HG03558 (cell line): Measurements from ENCODE around the gene NETO2.
"Not testable (repeated sequence)": the region's sequence is repeated elsewhere in the genome, so short reads cannot be mapped to it uniquely, and the experiment has no call there.

ENCODE experiments used
- ATAC-seq: cut with Tn5 transposase; IDR thresholded peaks from one replicate; pipeline ENCODE4 v1.9.1; 2021; ENCODE audit warnings: moderate number of reproducible peaks; ENCODE audit not compliant: unreplicated experiment; ENCODE audit errors: extremely low read depth

The NETO2 gene

DNA sequence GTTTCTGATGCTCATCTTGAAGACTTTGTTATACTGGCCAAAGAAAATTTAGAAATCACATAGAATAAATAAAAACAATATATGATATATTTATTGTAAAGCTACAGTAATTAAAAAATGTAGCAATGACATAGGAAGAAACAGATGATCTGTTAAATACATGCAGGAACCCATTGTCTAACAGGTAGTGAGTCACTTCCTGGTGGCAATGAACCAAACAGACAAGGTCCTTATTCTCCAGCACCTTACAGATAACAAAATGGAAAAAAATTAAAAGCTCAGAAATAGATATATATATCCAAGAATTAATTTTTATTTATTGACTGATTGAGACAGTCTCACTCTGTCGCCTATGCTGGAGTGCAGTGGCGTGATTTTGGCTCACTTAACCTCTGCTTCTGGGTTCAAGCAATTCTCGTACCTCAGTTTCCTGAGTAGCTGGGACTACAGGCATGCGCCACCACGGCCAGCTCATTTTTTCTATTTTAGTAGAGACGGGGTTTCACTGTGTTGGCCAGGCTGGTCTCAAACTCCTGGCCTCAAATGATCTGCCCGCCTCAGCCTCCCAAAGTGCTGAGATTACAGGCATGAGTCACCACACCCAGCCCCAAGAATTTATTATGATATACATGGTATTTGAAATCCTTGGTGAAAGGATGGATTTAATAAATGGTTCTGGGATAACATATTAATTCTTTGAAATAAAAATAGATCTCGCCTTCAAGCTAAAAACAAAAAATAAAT is 7.5 kb downstream of the NETO2 start:
- ATAC-seq, result no peak

DNA sequence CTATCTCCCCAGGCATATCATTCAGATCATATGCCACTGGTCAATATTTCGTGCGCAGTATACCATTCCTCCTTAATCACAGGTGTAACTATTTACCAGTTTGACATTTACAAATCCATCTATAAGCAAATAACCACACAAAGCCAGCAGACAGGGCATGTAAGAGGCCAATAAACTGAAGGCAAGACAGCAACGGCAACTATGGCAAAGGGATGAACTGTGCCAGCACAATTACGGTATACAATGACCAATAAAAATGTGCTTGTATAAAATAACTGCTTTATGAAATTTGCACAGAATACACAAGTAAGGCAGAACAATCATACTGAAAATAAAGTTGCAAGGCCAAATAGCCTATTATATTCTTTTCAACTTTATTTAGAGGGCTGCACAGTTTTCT is 9.2 kb downstream of the NETO2 start:
- no peak for ATAC-seq

DNA sequence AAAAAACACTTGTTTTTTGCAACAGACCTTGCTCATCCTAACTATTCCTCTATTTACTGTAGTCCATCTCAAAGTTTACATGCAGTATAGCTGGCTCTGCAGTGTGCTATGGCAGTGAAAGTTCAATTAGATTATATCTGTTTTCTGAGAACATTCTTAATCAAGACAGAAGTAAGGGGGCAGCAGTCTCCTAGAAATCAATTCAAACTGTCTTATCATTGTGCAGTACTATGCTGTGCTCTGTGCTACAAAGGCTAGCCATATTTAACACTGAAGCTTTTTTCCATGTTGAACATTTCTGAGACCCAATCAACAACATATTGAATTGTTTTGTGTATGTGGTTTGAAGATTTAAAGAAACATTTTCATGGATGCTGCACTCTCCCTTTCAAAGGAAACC is 11.4 kb downstream of the NETO2 start:
- no peak for ATAC-seq

DNA sequence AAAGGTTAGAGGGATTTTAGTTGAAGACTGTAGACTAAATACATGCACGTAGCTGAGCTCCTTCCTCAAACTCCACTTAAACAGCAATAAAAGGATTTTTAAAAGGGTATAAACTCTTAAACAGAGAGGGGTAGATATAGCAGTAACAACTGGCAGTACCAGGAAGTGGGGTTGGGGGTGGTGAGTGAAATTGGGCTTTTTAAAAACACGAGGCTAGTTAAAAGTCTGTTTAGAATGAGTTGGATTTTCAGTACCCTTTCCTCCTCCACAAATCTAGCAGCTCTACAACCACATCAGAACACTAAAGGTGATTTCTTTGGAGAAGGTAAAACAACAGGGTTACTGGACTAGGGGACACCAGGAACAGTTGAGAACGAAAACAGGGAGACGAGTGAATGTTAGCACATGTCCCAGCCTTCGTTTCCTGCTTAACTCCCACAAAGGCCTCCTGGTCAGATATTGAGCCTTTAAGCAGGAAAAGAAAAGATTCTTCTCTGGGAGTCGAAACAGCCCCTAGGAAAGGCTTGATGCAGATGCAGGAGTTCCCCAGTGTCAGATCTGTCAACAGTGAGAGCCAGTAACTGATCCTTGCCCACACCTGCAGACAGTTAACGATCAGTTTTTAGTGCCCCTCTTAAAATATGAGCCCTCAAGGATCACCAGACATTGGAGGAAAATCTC is 13.8 kb downstream of the NETO2 start:
- ATAC-seq, result no peak

DNA sequence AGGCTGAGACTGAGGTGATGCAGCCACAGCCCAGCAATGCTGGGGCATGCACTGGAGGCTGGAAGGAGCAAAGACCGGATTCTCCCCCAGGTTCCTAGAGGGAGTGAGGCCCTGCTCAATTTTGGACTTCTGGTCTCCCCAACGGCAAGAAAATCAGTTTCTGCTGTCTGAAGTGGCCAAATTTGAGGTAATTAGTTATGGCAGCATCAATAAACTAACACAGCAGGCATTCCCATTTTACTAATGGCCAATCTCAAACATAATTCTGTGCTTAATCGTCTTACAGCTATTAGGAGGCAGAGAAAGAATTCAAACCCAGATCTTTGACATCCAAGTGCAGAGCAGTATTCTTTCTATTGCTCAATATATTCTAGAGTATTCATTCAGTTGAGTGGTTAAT is 16.2 kb downstream of the NETO2 start:
- no peak for ATAC-seq

DNA sequence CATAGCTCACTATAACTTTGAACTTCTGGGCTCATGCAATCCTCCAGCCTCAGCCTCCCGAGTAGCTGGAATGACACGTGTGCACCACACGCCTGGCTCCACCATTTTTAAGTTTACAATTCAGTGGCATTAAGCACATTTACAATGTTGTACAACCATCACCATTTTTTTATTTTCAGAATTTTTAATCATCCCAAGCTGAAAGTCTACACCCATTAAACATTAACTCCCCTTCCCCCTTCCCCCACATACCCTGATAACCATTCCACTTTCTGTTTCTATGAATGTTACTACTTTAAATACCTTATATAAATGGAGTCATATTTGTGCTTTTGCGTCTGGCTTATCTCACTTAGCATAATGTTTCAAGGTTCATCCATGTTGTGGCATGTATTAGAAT is 18.0 kb downstream of the NETO2 start:
- ATAC-seq, result no peak

DNA sequence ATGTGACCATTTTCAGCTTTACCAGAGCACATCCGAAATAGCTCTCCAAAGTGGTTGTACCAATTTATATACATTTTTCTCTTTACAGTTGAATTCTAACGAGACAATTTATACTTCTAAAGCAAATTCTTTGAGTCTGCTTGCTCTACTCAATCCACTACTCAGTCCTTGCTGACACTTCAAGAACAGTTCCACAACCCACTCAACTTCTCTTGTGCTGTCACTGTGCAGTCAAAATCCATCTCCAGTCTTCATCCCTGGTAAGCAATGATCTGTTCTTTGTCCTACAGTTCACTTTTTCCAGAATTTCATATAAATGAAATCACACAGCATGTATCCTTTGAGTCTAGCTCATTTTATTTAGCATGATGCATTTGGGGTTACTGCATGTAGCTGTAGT is 30.6 kb downstream of the NETO2 start:
- ATAC-seq, result no peak

DNA sequence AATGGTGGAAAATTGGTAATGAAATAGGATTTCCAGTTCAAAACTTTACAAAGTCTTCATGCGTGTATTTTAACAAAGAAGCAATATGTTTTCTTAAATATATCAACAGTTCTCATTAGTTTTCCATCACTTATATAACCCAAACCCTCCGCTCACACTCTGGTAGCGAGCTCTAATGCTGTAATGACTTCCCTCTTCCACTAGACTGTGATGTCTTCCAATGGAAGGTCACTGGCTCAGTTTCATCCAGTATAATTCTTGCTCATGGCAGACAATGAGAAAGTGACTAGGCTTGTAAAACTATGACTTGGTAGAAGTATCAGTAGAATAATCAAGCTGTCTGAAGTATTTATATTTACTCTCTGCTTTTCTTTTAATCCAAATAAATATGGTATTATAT is 32.8 kb downstream of the NETO2 start:
- no peak for ATAC-seq

DNA sequence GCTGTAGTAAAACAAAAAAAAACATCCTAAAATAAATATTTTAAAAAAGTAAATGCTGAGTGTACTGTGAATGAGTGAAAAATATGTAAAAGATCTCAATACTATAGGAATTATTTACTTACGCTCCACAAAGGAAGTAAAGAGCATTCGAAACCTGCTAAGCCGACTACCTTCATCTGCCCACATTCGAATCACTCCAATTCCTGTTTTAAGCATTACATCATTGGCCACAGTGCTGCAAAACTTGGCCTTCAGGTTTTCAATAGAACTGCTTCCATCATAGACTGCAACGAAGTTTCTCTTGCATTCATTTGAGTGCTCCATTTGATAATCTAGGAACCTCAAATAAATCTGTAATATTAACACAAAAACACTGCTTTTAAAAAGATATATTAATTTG is 34.4 kb downstream of the NETO2 start:
- ATAC-seq, result no peak

DNA sequence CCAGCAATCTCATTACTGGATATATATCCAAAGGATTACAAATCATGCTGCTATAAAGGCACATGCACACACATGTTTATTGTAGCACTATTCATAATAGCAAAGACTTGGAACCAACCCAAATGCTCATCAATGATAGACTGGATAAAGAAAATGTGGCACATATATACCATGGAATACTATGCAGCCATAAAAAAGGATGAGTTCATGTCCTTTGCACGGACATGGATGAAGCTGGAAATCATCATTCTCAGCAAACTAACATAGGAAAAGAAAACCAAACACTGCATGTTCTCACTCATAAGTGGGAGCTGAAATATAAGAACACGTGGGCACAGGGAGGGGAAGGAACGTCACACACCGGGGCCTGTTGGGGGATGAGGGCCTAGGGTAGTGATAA is 40.8 kb downstream of the NETO2 start:
- not testable (repeated sequence) for ATAC-seq

DNA sequence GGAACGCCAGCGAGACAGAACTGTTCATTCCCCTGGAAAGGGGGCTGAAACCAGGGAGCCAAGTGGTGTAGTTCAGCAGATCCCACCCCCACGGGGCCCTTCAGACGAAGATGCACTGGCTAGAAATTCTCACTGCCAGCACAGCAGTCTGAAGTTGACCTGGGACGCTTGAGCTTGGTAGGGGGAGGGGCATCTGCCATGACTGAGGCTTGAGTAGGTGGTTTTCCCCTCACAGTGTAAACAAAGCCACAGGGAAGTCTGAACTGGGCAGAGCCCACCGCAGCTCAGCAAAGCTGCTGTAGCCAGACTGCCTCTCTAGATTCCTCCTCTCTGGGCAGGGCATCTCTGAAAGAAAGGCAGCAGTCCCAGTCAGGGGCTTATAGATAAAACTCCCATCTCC is 46.6 kb downstream of the NETO2 start:
- not testable (repeated sequence) for ATAC-seq

DNA sequence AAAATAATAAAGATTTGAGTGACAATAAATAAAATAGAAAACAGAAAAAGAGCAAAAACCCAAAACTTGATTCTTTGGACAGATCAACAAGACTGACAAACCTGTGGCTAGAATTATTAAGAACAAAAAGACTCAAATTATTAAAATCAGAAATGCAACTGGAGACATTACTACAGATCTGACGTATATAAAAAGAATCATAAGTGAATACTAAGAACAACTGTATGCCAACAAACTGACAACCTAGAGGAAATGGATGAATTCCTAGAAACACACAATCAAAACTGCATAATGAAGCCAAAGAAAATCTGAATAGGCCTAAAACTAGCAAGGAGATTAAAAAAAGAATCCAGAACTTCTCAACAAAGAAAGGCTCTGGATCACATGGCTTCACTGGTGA is 47.4 kb downstream of the NETO2 start:
- ATAC-seq, result no peak

DNA sequence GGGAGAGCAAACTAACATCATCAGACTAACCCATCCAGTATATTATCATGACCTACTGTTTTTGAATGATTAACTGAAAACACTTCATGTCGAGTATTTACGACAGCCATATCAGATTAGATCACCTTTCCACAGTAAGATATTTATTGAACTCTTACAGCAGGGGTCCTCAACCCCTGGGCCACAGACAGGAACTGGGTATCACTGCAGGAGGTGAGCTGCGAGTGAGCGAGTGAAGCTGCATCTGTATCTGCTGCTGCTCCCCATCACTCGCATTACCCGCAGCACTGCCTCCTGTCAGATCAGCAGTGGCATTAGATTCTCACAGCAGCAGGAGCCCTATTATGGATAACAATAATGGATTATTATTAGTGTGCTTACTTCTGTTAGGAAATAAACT is 59.5 kb downstream of the NETO2 start:
- no peak for ATAC-seq

DNA sequence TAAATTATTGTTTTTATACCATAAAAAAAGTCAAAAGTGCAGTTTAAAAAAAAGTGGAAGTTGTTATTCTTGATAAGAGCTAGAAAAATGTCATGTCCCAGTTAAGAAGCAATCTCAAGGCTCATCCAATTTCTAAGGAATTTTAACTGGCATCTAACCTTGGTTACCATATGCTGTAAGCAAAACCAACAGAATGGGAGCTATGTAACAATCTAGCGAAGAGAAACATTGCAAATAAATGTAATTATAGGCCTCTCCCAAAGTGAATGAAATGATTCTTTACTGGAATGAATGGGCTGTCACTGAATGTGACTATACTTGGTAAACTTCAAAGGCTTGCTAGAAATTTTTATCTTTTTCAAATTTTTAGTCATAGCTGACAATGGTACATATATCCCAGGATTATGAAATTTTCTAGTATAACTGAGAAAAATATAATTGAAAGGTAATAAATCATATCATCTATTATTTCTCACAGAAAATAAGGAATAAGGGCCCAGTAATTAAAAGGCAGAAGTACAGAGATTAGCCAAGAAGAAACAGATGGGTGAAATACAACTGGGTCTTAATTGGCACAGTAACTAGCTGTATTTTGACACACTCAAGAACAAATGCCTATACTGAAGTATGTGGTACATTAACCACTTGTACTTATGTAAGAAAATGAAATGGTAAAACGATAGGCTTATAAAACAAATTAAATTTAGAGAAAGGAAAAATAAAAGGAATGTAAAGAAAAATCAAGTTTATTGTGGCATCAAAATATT is 61.5 kb downstream of the NETO2 start:
- no peak for ATAC-seq

DNA sequence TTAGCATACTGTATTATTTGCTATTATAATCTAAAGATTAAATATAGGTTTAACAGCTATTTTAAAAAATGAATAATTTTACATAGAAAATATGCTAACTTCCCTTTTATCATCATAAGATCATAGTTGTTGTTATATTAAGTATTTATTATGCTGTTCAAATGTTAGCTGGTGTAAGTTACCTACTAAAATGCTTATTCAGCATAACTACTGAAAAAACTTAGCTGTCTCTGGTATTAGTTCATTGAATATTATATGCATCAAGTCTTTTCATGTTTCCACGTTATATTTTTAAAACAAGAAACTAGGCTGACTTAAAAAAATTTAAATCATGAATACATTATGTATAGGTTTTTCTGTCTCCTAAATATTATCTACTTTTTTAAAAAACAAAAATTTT is 62.6 kb downstream of the NETO2 start:
- no peak for ATAC-seq

DNA sequence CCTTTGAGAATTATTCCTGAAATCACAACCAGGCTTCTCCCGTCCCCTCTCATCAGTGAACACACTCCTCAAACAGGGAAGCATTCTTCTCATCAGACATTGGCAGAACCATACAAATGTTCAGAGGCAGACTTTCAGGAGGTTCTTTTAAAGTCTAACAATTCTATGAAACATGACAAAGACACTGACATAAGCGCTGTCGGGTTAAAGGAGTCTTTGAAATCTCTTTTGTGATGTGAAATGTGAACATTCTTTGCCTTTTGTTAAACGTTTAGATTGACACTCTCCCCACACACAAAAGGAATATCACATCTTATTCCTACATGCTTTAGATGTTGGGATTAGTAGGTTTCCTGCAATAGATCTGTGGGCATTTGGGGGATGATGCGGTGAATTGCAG is 63.9 kb downstream of the NETO2 start:
- no peak for ATAC-seq

DNA sequence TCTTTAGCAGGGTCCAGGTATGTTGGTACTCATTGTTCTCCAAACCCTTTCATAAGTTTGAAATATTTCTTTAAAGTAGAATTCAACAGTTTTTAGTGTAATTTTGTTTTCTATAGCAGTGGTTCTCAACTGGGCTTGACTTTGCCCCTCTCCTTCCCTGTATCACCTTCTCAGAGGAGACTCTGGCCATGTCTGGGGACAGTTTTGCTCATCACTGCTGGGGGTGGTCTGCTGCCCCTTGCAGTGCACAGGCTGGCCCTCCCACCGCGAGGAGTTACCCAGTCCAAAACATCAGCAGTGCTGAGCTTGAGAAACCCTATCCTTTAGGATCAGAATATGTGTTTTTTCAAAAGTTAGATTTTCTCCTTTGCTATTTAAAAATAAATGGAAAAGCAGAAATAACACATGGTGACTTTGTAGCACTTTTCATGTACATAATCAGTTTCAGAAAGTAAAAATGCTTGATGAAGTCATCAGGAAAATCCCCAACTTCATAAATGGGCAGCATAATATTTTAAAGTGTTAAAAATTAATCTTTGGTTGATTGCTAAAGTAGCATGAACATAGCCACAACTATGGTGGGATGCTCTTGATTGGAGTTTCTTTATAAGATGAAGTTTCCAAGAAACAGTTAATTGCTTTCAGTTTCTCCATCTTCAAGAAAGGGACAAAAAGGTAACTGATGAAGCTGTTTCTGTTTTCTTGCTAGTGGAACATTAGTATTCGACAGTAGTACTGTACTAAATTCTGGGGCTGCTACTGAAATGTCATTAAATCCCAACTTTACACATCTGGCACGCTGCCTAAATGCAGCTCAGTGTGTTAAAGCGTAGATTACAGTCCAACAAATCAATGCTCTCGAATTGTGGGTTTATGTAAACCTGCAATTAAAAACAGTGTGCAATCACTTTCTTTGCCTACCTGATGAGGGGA is 70.3 kb downstream of the NETO2 start:
- ATAC-seq, result no peak

DNA sequence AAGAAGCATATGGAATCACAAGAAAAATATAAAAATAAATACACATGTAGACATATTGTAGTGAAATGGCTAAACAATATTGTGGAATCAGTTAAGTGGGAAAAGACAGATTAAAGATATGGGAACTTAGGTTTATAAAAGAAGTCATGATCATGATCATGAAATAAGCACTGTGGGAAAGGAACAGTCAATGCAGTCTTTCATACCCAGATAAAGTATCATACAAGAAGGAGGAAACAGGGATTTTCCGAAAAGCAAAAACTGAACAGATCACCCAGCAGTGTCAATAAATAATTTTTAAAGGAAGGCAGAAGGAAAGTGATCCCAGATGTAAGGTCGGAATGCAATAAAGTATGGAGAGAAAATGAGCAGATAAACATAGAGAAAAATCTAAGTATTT is 71.6 kb downstream of the NETO2 start:
- no peak for ATAC-seq

DNA sequence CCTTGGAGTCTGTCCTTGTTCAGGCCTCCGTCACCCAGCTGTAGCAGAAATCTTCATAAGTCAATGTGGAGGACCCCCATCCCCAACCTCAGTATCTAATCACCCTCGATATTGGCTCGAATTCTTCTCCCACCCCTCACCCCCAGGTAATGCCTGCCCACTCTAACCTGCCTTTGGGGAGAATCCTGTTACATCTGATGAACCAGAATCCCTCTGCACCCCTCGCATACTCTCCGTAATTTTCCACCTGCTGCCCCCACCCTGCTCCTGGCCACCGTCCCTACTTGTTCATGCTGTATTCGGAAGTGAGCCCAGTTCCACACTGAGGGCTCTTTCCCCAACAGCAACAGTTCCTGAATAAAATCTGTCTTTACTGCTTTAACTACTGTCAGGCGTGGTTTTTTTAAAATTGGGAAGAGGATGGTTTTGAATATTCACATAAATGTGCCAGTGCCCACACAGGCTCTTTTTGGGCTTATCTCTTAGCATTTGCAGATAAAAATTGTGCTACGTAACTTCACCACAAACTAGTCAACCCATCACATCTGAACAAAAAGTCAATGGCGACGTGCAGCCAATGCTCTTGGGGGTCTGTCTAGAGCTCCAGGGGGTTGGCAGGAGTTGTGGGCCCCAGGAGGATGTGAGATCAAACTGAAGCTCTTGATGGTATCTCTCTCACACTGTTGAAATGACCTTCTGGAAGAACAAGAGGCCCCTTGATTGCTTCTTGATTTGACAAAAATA is 73.7 kb downstream of the NETO2 start:
- ATAC-seq, result no peak

DNA sequence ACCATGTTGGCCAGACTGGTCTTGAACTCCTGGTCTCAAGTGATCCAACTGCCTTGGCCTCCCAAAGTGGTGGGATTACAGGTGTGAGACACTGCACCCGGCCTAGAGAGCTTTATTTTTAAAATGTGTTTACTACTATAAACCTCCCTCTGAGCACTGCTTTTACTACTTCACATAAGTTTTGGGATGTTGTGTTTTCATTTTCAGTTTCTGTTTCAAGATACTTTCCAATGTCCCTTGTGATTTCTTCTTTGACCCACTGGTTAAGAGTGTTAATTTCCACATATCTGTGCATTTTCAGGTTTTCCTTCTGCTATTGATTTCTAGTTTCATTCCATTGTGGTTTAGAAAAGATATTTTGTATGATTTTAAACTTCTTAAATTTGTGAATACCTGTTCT is 74.4 kb downstream of the NETO2 start:
- ATAC-seq, result no peak
